HS-5 (cell line): ENCODE results near the gene SKIC8.

Experiments used
- DNase-seq: peaks from one replicate; pipeline ENCODE4 v3.0.0-alpha.2; 2012; ENCODE audit warnings: low read depth

The SKIC8 gene

GRCh38 chr15:78299101-78299930 is at the start of gene SKIC8:
TSS of gene SKIC8 (minus strand) at chr15:78299609. CDS start at chr15:78295686, 3,923 bp downstream.
- DNase-seq, result peak; percentile 65

GRCh38 chr15:78347586-78348543 is 48.5 kb upstream of the SKIC8 start:
- DNase-seq, result no peak

- no peak for DNase-seq
Observed at GRCh38 chr15:78345396-78346125, 46.2 kb upstream of the SKIC8 start.

GRCh38 chr15:78343276-78344060 is 44.1 kb upstream of the SKIC8 start:
- no peak for DNase-seq

GRCh38 chr15:78342021-78342420 is 42.6 kb upstream of the SKIC8 start:
- DNase-seq, result no peak

- DNase-seq, result no peak
Observed at GRCh38 chr15:78341057-78341987, 41.9 kb upstream of the SKIC8 start.

- DNase-seq, result no peak
Observed at GRCh38 chr15:78340231-78341056, 41.0 kb upstream of the SKIC8 start, which contains the start of gene CRABP1. TSS of gene CRABP1 (plus strand) at chr15:78340353. CDS start at chr15:78340429, 76 bp downstream.

- no peak for DNase-seq
Observed at GRCh38 chr15:78339559-78339958, 40.1 kb upstream of the SKIC8 start.

GRCh38 chr15:78338781-78339180 is 39.4 kb upstream of the SKIC8 start:
- no peak for DNase-seq

GRCh38 chr15:78335985-78336384 is 36.6 kb upstream of the SKIC8 start:
- no peak for DNase-seq

GRCh38 chr15:78334845-78335244 is 35.4 kb upstream of the SKIC8 start:
- no peak for DNase-seq

GRCh38 chr15:78329625-78330024 is 30.2 kb upstream of the SKIC8 start:
- no peak for DNase-seq

- DNase-seq, result no peak
Observed at GRCh38 chr15:78327466-78327865, 28.1 kb upstream of the SKIC8 start.

- no peak for DNase-seq
Observed at GRCh38 chr15:78325092-78325843, 25.9 kb upstream of the SKIC8 start.

GRCh38 chr15:78324144-78324543 is 24.7 kb upstream of the SKIC8 start:
- no peak for DNase-seq

- DNase-seq, result no peak
Observed at GRCh38 chr15:78323693-78324092, 24.3 kb upstream of the SKIC8 start.

GRCh38 chr15:78322724-78323521 is 23.5 kb upstream of the SKIC8 start:
- no peak for DNase-seq

GRCh38 chr15:78322243-78322642 is 22.8 kb upstream of the SKIC8 start:
- no peak for DNase-seq
